Suppressor macrophage treated with lipopolysaccharide for 1 hour (primary cell): ENCODE results near the gene MYO7B.

Experiments used
- DNase-seq, 3 donors: peaks; one replicate each; pipeline ENCODE4 v3.0.0-alpha.2; 2020 to 2022

MYO7B gene

DNA sequence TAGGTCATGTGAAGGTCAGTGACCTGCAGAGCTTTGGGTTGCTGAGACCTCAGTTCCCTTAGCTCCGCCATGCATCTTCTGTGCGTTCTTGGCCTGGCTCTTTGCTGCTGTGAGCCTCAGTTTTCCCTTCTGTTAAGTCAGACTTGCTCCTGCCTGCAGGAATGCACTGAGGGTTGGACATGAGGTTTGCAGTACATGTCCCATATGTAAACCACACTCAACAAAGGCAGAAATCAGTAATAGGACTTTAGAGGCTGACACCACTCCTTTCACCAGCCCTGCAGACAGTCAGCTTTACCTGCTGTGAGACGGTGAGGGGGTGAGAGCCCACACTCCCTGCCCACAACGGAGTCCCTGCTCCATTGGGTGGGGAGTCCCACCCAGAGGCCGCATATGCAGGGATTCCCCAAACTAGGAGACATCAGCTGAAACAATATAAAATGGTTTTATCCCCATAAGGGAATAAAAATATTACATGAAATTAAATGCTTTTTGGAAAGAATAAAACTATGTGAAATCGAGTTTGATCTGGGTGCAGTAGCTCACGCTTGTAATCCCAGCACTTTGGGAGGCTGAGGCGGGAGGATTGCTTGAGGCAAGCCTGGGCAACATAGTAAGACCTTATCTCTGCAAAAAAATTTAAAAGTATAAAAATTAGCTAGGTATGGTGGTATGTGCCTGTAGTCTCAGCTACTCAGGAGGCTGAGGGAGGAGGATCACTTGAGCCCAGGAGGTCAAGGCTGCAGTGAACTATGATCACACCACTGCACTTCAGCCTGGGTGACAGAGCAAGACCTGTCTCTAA, 55.1 kb downstream of the MYO7B start:
- DNase-seq: no peak

DNA sequence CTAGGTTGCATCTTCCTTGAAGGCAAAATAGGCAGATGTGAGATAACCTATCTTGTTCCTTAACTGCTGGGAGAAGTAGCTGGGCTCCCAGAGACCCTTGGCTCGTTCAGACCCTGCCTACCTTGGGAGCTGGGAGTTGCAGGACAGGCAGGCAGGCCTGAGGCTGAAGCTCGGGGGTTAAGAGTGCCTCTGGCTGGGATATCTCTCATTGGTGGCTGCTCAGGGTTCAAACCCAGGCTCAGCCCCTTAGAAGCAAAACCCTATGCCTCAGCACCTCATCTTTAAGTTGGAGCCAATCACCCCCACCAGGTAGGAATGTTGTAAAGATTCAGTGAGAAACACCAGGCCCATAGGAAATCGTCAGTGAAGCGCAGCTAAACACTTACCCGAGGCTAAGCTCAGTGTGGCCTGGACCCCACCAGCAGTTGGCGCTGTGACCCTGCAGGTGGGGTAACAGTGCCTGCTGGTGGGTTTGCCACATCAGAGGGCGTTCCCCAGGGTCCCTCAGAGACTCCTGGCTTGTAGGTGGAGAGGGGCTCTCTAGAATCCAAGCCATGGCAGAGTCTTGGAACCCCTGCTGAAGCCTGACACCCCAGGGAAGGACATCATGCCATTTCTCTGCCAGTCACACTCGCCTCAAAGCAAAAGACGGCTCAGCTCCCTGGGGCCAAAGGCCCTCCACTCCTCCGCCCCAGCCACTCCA, 55.9 kb downstream of the MYO7B start:
- DNase-seq: peak; percentile 66 to 85 (median 77)

DNA sequence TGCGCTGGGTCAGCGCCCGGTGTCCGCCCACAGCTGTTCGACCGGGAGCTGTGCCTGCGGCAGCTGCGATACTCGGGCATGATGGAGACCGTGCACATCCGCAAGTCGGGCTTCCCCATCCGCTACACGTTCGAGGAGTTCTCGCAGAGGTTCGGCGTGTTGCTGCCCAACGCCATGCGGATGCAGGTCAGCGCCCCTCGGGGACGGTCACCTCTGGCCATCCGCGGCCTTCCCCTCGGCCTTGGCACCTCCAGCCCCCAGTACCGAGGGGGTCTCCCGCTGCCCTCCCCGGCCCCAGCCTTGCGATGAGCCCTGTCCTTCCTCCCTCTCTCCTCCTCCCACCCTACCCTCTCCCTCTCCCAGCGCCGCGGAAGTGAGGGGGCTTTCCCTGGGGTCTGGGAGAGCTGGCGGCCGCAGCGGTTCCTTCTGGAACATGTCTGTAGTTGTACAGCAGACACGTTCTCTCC, 57.3 kb downstream of the MYO7B start:
- no peak for DNase-seq

DNA sequence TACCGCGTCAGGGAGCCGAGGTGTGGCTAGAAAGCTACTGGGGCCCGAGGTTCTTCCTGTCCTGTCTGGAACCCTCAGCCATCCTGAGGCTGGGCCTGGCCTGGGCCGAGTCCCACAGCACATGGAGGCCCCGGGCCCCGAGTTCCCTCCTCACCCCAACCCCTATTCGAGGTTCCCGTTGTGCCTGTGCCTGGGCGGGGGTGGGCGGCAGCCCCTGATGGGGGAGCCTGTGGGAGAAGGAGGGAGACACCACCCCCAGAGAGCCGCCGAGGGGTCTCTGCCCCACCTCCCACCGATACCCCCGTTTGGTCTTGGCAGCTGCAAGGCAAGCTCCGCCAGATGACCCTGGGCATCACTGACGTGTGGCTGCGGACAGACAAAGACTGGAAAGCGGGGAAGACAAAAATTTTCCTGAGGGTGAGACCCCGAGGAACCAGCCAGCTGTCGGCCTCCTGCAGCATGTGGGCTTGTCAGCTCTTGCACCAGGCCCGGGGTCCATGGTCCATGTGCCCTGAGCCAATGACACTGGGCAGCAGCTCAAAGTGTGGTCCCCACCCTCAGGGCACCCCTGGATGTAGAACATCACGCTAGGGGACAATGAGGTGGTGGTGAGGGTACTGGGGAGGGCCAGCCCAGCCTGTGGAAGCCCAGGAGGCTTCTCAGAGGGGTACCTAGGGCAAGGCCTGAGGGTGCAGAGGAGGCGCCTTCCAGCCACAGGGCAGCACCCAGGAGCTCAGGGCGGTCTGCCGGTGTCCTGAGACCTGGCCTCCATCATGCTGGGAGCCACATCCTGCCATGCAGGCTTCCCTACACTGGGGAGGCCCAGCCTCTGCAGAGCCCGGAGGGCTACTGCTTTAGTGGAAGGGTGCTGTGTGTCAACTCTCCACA, 58.0 kb downstream of the MYO7B start:
- no peak for DNase-seq

DNA sequence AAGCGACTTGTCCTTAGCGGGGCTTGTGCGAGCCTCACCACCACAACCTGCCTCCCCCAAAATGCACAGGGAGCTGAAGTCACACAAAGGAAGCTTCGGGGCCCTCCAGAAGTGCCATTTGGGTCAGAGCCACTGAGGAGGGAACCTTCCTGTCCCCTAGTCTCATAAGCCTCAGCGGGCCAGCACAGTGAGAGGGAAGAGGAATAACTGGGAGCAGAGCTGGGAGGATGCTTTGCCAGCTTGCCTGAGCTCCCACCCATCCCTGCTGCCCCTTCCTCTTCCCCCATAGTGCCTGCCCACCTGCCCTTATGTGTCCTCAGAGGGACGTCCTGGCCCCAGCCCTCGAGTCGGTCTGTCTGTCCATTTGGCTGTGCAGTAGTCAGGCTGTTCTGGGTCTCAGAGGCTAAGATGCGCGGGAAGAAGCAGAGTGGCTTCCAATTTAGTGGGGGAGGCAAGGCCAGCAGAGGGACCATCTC, 58.7 kb downstream of the MYO7B start:
- DNase-seq: no peak

DNA sequence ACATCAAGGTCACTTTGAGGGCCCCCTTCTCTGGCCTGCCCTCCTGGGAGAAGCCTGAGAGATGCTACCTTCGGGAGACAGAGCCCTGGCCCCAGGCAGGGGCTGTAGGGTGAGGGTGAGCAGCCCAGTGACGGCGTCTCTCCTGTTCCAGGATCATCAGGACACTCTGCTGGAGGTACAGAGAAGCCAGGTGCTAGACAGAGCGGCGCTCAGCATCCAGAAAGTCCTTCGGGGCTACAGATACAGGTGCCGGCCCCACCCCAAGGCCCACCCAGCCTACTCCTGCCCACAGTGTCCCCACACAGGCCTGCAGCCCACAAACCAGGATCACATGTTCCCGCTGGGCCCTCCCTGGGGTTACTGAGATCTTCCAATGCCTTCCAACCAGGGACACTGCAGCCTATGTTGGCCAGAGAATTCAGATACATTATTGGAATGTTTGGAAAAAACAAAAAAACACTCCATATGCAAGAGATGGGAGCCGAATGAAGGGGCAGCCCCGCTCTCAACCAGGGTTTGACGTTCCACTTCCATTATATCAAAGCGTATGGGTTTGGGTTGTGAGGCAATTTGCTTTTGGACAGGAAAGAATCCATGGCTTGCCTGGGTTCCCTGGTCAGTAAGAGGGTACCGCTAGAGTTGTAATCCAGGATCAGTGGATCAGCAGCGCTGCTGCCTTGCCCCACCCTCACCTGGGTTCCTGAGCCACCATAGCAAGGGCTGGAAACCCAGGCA, 61.0 kb downstream of the MYO7B start:
- no peak for DNase-seq

DNA sequence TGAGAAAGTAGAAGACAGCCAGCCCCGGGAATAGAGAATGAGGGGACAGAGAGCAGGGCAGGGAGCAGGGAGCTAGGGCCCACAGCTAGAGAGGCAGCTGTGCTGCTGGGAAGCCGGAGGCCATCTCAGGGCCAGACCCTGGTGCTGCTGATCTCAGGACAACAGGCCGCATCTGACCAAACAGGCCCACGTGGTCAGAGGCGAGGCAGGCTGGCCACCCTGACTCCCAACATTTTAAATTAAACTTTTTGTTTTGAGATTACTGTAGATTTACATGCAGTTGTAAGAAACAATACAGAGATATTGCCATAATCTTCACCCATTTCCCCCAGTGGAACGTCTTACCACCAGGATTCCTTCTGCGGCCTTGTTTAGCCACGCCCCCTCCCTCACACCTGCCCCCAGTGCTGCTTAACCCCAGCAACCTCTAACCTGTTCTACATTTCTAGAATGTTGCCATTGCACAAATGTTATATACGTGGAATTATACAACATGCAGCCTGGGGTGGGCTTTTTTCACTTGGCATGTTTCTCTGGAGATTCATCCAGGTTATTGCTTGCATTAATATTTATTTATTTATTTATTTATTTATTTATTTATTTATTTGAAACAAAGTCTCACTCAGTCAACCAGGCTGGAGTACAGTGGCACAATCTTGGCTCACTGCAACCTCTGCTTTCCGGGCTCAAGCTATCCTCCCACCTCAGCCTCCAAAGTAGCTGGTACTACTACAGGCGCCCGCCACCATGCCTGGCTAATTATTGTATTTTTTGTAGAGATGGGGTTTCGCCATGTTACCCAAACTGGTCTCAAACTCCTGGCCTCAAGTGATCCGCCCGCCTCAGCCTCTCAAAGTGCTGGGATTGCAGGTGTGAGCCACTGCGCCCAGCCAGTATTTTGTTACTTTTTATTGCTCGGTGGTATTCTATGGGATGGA, 61.8 kb downstream of the MYO7B start:
- no peak for DNase-seq

DNA sequence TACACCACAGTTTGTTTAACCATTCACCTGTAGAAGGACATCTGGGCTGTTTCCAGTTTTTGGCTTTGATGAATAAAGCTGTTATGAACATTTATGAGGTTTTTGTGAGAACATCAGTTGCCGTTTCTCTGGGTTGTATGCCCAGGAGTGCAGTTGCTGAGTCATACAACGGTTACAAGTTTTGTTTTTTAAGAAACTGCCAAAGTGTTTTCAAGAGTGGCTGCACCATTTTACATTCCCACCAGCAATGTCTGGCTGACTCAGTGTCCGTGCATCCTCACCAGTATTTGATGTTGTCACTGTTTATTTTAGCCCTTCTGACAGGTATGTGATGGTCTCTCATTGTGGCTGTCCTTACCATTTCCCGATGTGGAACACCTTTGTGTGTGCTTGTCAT, 62.5 kb downstream of the MYO7B start:
- DNase-seq: no peak

DNA sequence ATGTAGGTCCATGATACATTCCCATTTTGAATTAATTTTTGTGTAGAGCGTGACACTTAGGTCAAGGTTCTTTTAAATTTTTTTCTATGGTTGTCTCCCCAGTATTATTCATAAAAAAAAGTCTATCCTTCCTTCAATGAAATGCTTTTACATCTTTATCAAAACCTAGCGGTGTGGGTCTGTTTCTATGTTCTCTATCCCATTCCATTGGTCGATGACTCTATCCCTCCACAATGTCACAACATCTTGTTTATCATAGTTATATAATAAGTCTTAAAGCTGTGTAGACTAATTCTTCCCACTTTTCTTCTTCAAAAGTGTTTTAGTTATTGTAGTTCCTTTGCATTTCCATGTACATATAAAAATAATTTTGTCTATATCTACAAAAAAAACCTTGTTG, 63.2 kb downstream of the MYO7B start:
- no peak for DNase-seq

DNA sequence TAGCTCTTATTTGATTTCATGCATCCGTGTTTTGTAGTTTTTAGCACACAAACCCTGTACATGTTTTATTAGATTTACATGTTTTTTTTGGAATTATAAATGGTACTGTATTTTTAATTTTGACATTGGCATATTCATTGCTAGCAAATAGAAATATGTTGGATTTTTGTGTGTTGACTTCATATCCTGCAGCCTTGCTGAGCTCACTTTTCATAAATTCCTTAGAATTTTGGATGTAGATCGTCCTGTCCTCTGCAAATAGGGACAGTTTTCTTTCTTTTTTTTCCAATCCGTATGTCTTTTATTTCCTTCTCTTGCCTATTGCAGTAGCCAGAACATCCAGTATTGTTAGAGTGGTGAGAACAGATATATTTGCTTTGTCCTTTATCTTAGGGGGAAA, 63.7 kb downstream of the MYO7B start:
- no peak for DNase-seq

DNA sequence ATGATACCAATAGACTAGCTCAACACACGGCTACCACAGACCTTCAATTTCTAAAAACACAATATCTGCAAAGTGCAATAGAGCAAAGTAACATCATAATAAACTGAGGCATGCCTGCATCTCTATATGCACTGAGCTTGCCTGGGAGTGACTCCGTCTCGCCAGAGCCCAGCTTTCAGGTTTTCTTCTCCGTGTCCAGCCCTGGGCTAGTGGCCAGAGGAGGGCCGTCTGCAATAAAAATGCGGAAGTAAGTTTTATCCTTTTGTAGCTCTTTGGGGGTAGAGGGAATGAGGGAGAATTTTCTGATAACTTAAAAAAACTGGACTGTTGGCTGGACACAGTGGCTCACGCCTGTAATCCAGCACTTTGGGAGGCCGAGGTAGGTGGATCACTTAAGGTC, 69.5 kb downstream of the MYO7B start:
- no peak for DNase-seq

DNA sequence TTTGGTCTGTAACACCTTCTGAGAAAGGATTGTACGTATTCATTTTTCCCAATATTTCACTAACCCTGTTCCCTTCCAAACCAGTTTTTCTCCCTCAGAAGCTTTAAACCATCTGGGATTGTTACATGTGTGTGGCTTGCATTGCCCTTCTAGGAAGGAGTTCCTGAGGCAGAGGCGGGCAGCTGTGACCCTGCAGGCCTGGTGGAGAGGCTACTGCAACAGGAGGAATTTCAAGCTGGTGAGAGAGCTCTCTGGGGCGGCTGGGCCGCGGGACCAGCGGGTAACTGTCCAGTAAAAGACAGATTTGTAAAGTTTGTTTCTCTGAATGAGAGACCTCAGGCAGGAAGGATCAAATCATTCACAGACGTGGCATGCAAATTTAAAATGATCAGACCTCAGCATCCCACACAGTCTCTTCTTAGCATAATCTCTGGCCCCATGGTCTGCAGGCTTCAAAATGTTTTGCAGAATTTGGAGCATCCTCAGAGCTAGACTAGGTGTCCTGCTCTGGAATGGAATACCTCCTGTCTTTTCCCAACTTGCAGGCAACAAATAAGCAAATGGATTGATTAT, 70.3 kb downstream of the MYO7B start:
- DNase-seq: no peak

DNA sequence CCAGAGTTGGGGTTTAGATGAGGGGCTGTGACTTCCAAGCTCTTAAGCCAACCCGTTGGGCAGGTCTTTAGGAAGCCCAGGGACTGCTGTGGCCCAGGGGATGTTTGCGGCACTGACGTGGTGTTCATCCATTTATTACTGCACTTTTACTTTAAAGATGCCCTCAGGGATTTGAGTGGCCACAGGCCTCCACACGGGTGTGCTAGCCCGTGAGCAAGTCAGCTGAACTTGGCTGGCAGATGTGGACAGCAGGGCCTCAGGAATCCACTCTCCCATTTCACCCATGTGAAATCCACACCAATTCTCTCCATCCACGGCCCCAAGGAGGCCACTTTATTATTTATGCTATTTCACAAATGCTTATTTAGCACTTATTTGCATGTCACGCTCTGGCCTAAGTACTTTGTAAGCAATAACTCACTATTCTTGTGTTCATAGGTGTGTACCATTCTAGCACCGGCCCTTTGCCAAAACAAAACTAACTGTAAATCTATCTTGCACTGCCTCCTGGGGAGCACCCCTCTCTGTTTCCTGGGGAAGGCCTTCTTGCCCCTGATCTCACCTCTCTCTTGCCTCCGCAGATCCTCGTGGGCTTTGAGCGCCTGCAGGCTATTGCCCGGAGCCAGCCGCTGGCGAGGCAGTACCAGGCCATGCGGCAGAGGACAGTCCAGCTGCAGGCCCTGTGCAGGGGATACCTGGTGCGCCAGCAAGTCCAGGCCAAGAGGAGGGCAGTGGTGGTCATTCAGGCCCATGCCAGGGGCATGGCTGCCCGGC, 71.3 kb downstream of the MYO7B start:
- no peak for DNase-seq

DNA sequence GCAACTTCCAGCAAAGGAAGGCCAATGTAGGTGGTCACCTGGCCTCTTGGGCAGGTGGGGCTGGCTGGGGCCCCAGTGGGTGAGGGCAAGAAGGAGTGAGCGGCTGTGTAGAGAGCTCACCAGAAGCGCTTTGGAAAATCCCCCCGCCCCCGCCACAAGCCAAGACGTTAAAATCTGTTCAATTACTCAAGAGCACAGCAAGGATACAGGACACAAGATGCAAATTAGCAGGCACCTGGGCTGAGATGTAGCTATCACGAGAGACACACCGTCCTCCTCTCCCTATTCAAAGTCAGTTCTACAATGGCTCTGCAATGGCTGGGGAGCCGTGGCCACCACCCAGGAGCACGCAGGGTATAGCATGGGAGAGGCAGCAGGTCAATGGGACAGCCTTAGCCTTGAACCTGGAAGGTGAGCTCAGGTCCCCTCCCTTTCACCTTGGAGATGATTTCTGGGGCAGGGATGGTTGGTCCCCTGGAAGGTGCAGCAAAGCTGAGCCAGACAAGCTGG, 72.0 kb downstream of the MYO7B start:
- DNase-seq: no peak

DNA sequence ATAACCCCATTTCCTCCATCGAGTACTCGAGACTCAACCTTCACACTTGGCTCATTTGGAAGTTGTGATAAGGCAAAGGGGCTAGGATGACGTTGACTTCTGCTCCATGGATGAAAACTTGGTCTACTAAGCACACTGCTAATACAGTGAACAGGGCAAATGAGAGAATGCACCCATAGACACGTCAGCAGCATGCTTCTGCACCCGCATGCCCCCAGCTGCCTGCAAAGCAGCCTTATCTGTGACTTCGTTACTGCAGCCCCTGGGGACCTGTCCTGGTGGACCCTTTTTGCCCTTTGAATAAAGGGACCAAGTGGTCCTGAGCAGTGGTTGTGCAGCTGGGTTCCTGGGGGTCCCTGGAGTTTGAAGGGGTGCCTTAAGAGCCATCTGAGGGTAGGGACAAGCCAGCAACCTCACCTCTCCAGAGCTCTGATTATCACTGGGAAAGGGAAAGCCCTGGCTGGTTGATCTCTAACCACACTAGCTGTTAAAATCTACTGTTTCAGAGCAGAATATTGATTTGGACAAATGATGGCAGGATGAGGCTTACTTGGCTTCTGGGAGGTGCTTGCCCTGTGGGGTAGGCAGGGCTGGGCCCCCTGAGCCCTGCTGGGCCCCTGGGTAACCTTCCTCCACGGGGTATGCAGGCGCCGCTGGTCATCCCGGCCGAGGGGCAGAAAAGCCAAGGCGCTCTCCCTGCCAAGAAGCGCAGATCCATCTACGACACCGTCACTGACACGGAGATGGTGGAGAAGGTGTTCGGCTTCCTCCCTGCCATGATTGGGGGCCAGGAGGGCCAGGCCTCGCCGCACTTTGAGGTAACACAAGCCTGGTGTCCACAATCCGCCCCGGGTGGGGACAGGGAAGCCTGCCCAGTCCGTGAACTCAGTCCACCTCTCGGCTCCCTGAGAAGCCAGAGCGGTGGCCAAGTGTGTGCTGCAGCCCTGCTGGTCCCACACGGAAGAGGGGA, 72.9 kb downstream of the MYO7B start:
- DNase-seq: no peak

DNA sequence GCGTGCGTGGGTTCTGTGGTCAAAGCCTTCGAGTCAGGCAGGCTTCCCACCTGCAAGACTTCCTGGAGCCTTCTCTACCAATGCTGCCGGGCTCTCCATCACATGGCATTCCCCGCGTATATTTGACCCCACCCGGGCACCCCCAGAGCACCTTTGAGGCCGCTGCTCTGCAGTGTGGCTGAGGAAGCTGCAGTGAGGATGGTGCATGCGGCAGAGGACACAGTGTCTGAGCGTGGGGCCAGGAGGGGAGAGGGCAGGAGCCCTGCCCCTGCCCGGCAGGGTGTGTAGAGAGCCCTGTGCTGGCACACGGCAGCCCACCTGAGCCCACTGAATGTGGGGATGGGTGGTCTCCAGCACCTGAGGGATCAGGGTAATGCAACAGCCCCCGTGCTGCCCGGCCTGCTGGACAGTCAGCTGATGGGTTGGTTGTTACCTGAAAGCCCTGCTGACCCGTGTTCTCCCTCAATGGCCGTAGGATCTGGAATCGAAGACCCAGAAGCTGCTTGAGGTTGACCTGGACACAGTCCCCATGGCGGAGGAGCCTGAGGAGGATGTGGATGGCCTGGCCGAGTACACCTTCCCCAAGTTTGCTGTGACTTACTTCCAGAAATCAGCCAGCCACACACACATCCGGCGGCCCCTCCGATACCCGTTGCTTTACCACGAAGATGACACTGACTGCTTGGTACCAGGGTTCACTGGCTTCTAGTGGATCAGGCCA, 73.7 kb downstream of the MYO7B start:
- DNase-seq: no peak

DNA sequence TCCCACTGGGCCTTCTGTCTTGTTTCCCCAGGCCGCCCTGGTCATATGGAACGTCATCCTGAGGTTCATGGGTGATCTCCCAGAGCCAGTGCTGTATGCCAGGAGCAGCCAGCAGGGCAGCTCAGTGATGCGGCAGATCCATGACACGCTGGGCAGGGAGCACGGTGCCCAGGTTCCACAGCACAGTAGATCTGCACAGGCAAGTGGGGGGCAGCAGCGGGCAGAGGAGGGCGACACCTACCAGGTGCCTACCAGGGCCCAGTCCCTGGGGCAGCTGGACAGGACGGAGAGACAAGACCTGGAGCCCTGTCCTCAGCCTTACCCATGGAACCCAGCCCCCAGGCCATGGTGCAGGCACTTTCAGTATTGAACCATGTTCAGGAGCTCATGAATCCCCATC, 74.3 kb downstream of the MYO7B start:
- DNase-seq: no peak

DNA sequence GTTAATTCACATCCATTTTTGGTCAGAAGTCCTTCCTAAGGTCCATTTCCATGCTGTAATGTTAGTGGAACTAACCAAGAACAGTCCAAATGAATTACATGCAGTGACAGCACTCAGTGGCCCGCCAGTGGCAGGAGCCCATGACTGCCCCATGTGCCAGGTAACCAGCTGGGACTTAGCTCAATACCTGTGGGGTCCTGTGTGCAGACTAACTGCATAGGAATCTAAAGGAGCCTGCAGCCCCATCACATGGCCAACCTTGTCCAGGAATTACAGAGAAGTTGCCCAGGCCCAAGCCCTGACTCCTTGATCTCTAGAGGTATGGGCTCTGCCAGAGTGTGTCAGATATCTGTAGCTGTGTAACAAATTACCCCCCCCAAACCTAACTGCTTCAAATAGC, 75.1 kb downstream of the MYO7B start:
- DNase-seq: no peak
